Measurements from ENCODE around the gene MIOX. TPM values are rescaled to one million over a fixed set of nuclear protein-coding genes. Genes with fewer than 3 reads are reported as not detected.

Gene MIOX
- total and polyA plus RNA-seq, 2 of the 13 experiments (the other 11 are each of a cell fraction or from before 2014, with no cell fraction given), result 1.5 to 2.9 TPM

DNA sequence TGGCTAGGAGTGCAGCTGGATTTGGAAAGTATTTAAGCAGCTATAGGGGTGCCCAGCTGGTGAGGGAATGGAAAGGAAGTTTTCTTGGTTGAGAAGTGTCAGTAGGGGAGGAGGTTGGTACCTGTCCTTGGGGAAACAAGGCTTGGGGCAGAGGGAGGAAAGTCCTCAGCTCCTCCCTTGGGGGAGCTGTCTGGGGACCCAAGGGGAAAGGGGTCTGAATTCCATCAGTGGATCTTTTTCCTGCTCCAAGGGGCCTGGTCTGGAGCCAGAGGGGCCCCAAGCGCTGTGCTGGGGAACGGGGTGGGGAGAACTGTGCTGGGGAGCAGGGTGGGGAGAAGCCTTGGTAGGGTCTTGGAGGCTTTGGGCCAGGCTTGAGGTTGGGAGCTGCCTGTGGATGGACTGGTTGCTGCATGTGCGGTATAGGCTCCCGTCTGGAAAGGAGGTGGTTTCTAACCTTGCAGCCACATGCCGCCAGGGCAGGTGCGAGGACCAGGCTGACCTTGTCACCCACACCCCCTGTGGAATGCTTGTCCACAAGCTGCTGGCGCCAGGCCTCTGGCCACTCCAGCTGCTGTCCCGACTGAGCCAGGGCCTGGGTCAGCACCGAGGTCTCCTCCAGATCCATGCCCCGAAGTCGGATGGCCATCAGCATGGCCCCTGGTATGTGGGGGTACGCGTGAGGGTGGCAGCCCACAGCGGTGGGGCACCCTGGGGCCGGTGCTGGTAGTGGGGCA, 42.2 kb downstream of the MIOX start (continued):
- TF ChIP-seq, protein P1, sequence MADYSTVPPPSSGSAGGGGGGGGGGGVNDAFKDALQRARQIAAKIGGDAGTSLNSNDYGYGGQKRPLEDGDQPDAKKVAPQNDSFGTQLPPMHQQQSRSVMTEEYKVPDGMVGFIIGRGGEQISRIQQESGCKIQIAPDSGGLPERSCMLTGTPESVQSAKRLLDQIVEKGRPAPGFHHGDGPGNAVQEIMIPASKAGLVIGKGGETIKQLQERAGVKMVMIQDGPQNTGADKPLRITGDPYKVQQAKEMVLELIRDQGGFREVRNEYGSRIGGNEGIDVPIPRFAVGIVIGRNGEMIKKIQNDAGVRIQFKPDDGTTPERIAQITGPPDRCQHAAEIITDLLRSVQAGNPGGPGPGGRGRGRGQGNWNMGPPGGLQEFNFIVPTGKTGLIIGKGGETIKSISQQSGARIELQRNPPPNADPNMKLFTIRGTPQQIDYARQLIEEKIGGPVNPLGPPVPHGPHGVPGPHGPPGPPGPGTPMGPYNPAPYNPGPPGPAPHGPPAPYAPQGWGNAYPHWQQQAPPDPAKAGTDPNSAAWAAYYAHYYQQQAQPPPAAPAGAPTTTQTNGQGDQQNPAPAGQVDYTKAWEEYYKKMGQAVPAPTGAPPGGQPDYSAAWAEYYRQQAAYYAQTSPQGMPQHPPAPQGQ (CRISPR knock-in tag; IDR thresholded peaks at IDR 0.05; ENCODE audit: borderline replicate concordance), result 0 out of 2 replicates have a peak, but pooled peaks have one; percentile 11
- TF ChIP-seq ZNF569 (CRISPR knock-in tag; IDR thresholded peaks at IDR 0.05; ENCODE audit: borderline replicate concordance), result no peak
- TF ChIP-seq SALL2 (CRISPR knock-in tag; IDR thresholded peaks at IDR 0.05), result 0 out of 2 replicates have a peak, but pooled peaks have one; percentile 9
- TF ChIP-seq NFKB2 (CRISPR knock-in tag; IDR thresholded peaks at IDR 0.05; ENCODE audit: borderline replicate concordance), result 0 out of 2 replicates have a peak, but pooled peaks have one; percentile 44
- TF ChIP-seq FOXM1 (CRISPR knock-in tag; IDR thresholded peaks at IDR 0.05), result 0 out of 2 replicates have a peak, but pooled peaks have one; percentile 17
- TF ChIP-seq HOXA3 (CRISPR knock-in tag; IDR thresholded peaks at IDR 0.05), result peak; percentile 50; the same call in 1 of the 2 replicates
- TF ChIP-seq RFXAP (CRISPR knock-in tag; IDR thresholded peaks at IDR 0.05; ENCODE audit: borderline replicate concordance), result peak; percentile 59; the same call in 1 of the 2 replicates
- TF ChIP-seq, protein P2, sequence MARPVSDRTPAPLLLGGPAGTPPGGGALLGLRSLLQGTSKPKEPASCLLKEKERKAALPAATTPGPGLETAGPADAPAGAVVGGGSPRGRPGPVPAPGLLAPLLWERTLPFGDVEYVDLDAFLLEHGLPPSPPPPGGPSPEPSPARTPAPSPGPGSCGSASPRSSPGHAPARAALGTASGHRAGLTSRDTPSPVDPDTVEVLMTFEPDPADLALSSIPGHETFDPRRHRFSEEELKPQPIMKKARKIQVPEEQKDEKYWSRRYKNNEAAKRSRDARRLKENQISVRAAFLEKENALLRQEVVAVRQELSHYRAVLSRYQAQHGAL (CRISPR knock-in tag; IDR thresholded peaks at IDR 0.05; ENCODE audit: not compliant biosample characterization), result no peak
- TF ChIP-seq NR2C2 (CRISPR knock-in tag; IDR thresholded peaks at IDR 0.05; ENCODE audit: borderline replicate concordance), result no peak
- no peak for TF ChIP-seq ZNF776 (CRISPR knock-in tag; IDR thresholded peaks at IDR 0.05)
